ENCODE data around the gene ACOT11.

DNA sequence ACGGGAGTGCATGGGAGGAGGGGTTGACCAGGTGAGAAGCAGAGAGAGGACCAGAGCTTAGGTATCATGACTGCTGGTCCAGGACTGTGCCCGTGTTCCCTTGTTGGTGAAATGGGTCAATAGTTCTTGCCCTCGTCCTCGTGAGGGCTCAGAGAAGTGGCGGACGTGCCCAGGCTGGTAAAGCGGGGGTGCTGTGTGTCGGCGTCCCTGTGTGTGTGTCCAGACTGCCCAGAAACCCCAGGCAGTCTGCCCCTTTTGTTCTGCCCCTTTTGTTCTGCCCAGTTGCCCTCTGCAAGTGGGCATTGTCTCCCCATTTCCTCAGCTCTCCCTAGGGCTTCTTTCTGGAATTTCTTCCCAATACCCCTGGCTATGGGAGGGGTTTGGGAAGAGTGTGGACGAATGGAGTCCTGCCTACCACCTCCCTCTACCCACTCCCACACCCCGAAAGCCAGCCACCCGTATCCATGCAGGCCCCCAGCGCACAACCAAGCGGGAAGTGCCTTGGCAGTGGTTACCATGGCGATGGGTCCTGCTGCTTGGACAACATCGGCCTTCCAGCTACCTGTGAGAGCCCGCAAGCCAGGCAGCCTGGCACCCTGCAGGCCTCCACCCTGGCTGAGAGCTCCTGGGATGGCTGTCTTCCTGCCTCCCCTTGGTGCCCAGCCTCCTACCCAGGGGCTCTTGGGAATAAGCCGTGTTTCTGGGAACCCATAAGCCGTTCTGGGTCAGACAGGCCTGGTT lies 34.7 kb downstream of the ACOT11 start:
- no peak for TF ChIP-seq POLR2A (IDR thresholded peaks at IDR 0.05)
- TF ChIP-seq, protein P1, sequence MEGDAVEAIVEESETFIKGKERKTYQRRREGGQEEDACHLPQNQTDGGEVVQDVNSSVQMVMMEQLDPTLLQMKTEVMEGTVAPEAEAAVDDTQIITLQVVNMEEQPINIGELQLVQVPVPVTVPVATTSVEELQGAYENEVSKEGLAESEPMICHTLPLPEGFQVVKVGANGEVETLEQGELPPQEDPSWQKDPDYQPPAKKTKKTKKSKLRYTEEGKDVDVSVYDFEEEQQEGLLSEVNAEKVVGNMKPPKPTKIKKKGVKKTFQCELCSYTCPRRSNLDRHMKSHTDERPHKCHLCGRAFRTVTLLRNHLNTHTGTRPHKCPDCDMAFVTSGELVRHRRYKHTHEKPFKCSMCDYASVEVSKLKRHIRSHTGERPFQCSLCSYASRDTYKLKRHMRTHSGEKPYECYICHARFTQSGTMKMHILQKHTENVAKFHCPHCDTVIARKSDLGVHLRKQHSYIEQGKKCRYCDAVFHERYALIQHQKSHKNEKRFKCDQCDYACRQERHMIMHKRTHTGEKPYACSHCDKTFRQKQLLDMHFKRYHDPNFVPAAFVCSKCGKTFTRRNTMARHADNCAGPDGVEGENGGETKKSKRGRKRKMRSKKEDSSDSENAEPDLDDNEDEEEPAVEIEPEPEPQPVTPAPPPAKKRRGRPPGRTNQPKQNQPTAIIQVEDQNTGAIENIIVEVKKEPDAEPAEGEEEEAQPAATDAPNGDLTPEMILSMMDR (IDR thresholded peaks at IDR 0.05) = no peak
- TF ChIP-seq EP300 (IDR thresholded peaks at IDR 0.05) = no peak

Measured in ovary (tissue), 3 donors.